SHP77 (cell line): ENCODE results near the gene SLC6A12.

Experiments used
- DNase-seq, 2 experiments: peaks; one replicate each; lab custom pipeline; 2025; lab: John Stamatoyannopoulos, UW

The SLC6A12 gene

GRCh38 chr12:215116-215515, 1.2 kb upstream of the SLC6A12 start:
- DNase-seq: no peak

- DNase-seq: no peak
Observed at GRCh38 chr12:213527-213932, 427 bp downstream of the SLC6A12 start.

- no peak for DNase-seq
Observed at GRCh38 chr12:212715-213526, 1.0 kb downstream of the SLC6A12 start.

GRCh38 chr12:212415-212714, 1.6 kb downstream of the SLC6A12 start:
- DNase-seq: no peak

GRCh38 chr12:211639-212414, 2.1 kb downstream of the SLC6A12 start:
- DNase-seq: no peak

GRCh38 chr12:211142-211465, 2.9 kb downstream of the SLC6A12 start:
- DNase-seq: no peak

GRCh38 chr12:210277-211141, 3.4 kb downstream of the SLC6A12 start:
- no peak for DNase-seq

- DNase-seq: no peak
Observed at GRCh38 chr12:209851-210250, 4.1 kb downstream of the SLC6A12 start.

- DNase-seq: no peak
Observed at GRCh38 chr12:209246-209645, 4.7 kb downstream of the SLC6A12 start.

- no peak for DNase-seq
Observed at GRCh38 chr12:208813-209212, 5.1 kb downstream of the SLC6A12 start.

GRCh38 chr12:207804-208203, 6.2 kb downstream of the SLC6A12 start:
- DNase-seq: no peak

- DNase-seq: no peak
Observed at GRCh38 chr12:206746-207440, 7.1 kb downstream of the SLC6A12 start.

GRCh38 chr12:205026-205425, 8.9 kb downstream of the SLC6A12 start:
- DNase-seq: no peak

- no peak for DNase-seq
Observed at GRCh38 chr12:204261-204678, 9.7 kb downstream of the SLC6A12 start.

- no peak for DNase-seq
Observed at GRCh38 chr12:203462-204260, 10.3 kb downstream of the SLC6A12 start.

- DNase-seq: no peak
Observed at GRCh38 chr12:203074-203461, 10.9 kb downstream of the SLC6A12 start.

- DNase-seq: no peak
Observed at GRCh38 chr12:202081-202731, 11.8 kb downstream of the SLC6A12 start.

GRCh38 chr12:201361-201760, 12.6 kb downstream of the SLC6A12 start:
- DNase-seq: no peak

GRCh38 chr12:198705-199104, 15.3 kb downstream of the SLC6A12 start:
- no peak for DNase-seq

- no peak for DNase-seq
Observed at GRCh38 chr12:197911-198695, 15.9 kb downstream of the SLC6A12 start.
